HG03060 (cell line): Measurements from ENCODE around the gene ATF7.
"Not testable (repeated sequence)": the region's sequence is repeated elsewhere in the genome, so short reads cannot be mapped to it uniquely, and the experiment has no call there.

Experiments used
- ATAC-seq: cut with Tn5 transposase; IDR thresholded peaks from one replicate; pipeline ENCODE4 v1.9.1; 2021; ENCODE audit warnings: low read depth, moderate number of reproducible peaks; ENCODE audit not compliant: unreplicated experiment

Gene ATF7

DNA sequence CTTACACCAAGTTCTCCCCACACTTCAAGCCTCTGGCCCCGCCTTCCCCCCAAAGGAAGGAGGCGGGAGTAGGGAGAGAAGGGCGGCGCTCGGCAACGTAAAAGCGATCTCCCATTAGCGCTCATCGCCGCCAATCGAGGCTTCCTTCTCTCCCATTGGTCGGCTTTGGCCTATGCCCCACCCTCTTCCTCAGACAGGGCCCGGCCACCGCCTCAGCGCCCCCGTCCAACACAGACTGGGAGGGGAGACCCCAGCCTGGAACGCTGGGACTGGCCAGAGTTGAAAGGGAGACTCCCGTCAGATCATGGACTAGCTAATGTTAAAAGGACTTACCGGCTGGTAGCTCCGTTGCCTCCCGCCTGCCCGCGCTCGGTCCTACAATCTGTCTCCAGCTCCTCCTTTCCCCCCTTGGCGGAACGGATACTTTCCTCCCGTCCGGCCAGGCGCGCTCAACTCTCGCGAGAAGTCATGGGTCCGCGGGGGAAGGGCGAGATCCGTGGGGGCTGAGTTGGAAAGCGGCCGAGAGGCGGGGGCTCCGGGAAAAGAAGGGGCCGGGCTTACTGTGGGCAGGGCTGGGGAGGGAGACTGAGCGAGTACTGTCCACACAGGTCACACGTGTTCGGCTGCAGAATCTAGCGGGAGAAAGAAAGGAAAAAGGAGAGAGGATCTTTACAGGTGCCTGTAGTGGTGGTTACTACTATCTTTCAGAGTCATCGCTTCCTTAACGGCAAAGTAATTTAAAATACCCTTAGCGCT lies at the start of gene ATF7:
TSS of gene ATF7 (minus strand) at position 437 of the 756 bp plus-strand sequence. CDS start 25,382 bp downstream, outside the sequence.
- peak; percentile 89 for ATAC-seq

DNA sequence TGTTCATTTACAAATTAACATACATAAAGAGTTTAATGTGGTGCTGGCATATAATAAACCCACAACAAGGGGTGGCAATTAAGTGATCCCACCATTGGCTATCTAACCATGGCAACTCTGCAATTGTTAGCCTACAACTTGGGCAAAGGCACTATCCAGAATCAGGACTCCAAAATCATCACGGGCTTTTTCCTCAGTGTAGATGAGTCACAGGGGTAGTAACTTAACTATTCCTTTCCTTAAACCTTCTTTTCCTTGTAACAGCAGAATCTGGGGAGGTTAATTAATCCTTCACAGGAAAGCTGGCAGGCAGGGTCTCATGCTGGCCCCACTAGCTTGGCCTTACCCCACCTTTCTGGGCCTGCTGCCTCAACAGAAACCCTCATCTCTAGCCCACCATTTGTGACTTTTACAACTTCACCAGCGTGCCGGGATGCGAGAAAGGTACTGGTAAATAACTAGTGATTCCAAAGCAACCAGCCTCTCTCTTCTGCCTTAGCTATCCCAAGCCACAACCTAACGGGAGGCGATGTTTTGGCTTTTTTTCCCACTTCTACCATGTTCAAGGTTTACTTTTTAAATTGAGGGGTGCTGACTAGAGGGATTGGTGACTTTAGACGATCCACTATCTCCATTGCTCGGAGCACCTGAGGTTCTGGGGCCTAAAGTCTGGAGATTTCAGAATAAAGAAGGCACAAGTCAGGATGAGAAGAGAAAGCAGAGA lies 49.0 kb upstream of the ATF7 start:
- no peak for ATAC-seq

- no peak for ATAC-seq
These were observed 44.8 kb upstream of the ATF7 start for GRCh38 chr12:53670971-53671370.

DNA sequence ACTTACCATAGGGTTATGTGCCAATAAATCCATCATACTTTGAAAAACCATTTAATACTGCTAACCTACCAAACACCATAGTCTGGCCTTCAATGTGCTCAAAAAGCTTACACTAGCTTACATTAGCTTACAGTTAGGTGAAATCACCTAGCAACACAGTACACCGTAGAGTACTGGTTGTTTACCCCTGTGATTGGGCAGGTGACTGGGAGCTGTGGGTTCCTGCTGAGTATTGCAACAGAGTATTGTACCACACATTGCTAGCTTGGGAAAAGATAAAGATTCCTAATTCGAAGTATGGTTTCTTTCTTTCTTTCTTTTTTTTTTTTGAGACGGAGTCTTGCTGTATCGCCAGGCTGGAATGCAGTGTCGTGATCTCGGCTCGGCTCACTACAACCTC lies 44.1 kb upstream of the ATF7 start:
- no peak for ATAC-seq

- ATAC-seq: no peak
These were observed 40.9 kb upstream of the ATF7 start for GRCh38 chr12:53667080-53667479.

GRCh38 chr12:53664936-53665335 lies 38.8 kb upstream of the ATF7 start:
- ATAC-seq: no peak

DNA sequence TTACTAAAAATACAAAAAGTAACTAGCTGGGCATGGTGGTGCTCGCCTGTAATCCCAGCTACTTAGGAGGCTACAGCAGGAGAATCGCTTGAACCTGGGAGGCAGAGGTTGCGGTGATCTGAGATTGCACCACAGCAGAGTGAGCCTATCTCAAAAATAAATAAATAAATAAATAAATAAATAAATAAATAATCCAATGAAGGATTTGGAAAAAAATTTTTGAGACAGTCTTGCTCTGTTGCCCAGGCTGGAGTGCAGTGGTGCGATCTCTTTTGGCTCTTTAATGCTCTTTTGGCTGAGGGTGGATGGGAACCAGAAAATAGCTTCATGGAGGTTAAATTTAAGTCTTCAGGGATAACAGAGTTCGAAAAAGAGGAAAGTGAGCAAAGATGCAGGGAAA lies 38.0 kb upstream of the ATF7 start:
- ATAC-seq: no peak

GRCh38 chr12:53660041-53660440 lies 33.9 kb upstream of the ATF7 start:
- no peak for ATAC-seq

- no peak for ATAC-seq
These were observed 33.4 kb upstream of the ATF7 start for GRCh38 chr12:53659571-53659981.

DNA sequence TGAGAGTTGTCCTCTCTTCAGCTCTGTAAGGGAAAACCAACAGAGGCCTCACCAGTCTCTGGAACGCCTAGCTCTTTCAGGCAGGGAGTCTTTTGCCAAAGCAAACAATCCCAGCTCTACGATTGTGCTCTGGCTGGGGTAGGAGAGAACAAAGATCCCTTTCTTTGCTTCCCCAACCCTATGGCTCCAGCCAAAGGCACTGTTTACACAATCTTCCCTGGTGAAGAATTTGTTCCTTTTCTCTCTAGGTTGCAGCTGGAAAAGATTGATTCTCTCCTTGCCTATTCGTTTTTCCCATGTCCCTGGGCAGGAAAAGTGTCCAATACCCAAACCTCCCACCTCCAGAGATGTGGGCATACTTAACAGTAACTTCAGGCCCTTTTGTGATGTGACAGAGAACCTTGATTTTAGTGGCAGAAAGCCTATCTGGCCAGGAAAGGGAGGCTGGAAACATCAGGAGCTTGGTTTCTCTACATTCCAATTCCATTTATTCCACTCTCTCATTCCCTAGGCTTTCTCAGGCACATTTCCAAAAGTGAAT lies 32.9 kb upstream of the ATF7 start:
- no peak for ATAC-seq

- no peak for ATAC-seq
These were observed 30.9 kb upstream of the ATF7 start for GRCh38 chr12:53657041-53657440.

DNA sequence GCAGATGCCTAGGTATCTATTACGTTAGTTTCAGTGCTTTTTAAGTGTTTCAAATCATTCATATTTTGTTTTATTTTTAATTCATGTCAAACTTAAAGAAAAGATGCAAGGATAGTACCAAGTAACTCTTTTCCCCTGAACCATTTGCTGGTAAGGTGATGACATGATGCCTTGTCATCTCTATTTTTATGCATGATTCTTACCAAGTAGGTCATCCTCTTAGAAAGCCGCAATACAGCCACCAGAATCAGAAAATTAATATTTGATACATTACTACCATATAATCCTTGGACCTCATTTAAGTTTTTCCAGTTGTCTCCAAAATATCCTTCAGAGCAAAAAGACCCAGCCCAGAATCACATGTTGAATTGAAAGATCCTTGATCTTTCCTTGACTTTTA lies 27.4 kb upstream of the ATF7 start:
- no peak for ATAC-seq

- no peak for ATAC-seq
These were observed 26.2 kb upstream of the ATF7 start for GRCh38 chr12:53652366-53652765.

- no peak for ATAC-seq
These were observed 25.6 kb upstream of the ATF7 start for GRCh38 chr12:53651737-53652136.

- not testable (repeated sequence) for ATAC-seq
These were observed 20.1 kb upstream of the ATF7 start for GRCh38 chr12:53646300-53646699.

DNA sequence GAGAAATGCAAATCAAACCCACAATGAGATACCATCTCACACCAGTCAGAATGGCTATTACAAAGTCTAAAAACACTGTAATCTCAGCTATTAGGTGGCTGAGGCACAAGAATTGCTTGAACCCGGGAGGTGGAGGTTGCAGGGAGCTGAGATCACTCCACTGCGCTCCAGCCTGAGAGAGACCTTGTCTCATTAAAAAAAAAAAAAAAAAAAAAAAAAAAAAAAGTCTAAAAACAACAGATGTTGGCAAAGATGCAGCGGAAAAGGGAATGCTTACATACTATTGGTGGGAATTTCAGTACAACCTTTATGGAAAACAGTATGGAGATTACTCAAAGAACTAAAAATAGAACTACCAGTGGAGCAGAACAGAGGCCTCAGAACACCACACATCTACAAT lies 19.0 kb upstream of the ATF7 start:
- ATAC-seq: no peak

GRCh38 chr12:53644133-53644532 lies 18.0 kb upstream of the ATF7 start:
- no peak for ATAC-seq

GRCh38 chr12:53643232-53643979 lies 17.2 kb upstream of the ATF7 start:
- ATAC-seq: no peak

DNA sequence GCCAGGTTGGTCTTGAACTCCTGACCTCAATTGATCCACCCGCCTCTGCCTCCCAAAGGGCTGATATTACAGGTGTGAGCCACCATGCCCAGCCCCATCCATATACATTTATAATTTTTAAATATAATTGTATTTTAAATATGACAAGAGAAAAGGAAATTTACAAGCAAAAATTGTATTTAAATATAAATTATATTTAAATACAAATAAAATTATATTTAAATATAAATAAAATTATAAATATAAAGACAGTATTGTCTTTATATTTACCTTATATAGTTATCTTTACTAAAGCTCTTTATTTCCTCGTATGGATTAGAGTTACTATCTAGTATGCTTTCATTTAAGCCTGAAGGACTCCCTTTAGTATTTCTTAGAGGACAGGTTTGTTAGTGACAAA lies 11.9 kb upstream of the ATF7 start:
- no peak for ATAC-seq

- no peak for ATAC-seq
These were observed 10.5 kb upstream of the ATF7 start for GRCh38 chr12:53636641-53637040.

- ATAC-seq: not testable (repeated sequence)
These were observed 9.5 kb upstream of the ATF7 start for GRCh38 chr12:53635708-53636107.
